Stimulated activated CD8-positive, alpha-beta memory T cell treated with anti-CD3 and anti-CD28 coated beads, Interleukin-12 subunit alpha, Interleukin-12 subunit beta, amount 100 ng/mL, for 1 hour (primary cell): ENCODE data around the gene ZNF638.
"Not testable (repeated sequence)": the region's sequence is repeated elsewhere in the genome, so short reads cannot be mapped to it uniquely, and the experiment has no call there.

Experiments used
- DNase-seq: peaks from one replicate; pipeline ENCODE4 v3.0.0-alpha.2; 2020; ENCODE audit warnings: low read depth

The ZNF638 gene

DNA sequence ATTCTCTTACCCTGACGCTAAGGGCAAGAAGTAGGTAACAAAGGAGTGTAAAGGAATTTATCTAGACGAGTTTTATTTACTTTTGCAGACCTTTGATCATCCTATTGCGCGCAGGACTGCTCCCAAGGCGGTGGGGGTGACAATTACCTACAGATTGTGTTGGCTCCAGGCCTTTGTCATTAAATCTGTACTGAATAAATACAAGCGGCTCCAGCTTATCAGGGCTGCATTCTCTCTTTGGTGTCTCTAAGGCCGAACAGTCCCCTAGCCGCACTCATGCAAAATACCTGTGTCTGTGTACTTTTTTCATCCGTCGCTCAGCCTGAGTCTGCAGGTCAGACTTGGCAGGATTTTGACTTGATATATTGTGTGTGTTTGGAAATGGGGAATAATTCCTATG is 63.9 kb downstream of the ZNF638 start:
- DNase-seq, result no peak

DNA sequence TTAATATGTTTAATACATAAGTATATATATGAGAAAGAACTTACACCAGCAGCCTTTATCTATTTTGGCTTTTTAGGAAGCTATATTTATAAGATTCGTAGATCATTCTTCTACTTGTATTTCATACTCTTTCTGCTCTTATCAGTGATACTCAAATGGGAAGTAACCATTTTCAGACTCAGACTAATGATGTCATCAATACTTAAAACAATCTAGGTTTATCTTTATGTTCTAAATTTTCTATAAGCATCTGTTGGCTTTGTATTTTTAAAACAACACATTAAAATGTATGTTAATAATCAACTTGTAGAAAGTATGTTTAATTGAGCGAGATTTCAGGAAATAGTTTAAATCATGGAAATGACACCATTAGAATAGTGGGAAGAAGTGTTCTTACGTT is 70.8 kb downstream of the ZNF638 start:
- no peak for DNase-seq

- no peak for DNase-seq
These were observed 78.0 kb downstream of the ZNF638 start for GRCh38 chr2:71409611-71410010.

- no peak for DNase-seq
These were observed 79.1 kb downstream of the ZNF638 start for GRCh38 chr2:71410696-71411095.

GRCh38 chr2:71416866-71417265 is 85.3 kb downstream of the ZNF638 start:
- not testable (repeated sequence) for DNase-seq

GRCh38 chr2:71417300-71418202 is 86.0 kb downstream of the ZNF638 start:
- DNase-seq, result no peak

DNA sequence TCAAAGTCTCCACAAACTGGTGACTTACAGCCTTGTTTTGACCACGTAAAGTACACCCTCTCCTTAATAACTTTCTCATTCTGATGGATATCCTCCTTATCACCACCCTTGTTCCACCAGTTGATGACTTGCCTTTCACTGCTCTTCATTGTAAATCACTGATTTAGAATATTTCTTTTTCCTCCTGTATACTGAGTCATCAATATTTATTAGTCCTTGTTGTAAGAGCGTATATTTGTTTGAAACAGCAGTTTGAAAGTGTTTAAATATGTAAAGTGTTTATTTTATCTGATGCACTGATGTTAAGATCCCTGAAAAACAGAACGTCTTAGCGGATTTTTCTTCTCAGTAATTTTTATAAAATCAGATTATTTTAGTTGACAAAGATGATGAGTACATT is 87.6 kb downstream of the ZNF638 start:
- DNase-seq, result no peak

- DNase-seq, result no peak
These were observed 88.4 kb downstream of the ZNF638 start for GRCh38 chr2:71419976-71420375.

GRCh38 chr2:71422786-71423185 is 91.2 kb downstream of the ZNF638 start:
- no peak for DNase-seq

- no peak for DNase-seq
These were observed 92.3 kb downstream of the ZNF638 start for GRCh38 chr2:71423817-71424420.

DNA sequence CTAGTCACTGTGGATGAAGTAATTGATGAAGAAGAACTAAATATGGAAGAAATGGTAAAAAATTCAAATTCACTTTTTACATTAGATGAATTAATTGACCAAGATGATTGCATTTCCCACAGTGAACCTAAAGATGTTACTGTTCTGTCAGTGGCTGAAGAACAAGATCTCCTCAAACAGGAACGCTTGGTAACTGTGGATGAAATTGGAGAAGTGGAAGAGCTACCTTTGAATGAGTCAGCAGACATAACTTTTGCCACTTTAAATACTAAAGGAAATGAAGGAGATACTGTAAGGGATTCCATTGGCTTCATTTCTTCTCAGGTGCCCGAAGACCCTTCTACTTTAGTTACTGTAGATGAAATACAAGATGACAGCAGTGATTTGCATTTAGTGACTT is 95.1 kb downstream of the ZNF638 start:
- no peak for DNase-seq

DNA sequence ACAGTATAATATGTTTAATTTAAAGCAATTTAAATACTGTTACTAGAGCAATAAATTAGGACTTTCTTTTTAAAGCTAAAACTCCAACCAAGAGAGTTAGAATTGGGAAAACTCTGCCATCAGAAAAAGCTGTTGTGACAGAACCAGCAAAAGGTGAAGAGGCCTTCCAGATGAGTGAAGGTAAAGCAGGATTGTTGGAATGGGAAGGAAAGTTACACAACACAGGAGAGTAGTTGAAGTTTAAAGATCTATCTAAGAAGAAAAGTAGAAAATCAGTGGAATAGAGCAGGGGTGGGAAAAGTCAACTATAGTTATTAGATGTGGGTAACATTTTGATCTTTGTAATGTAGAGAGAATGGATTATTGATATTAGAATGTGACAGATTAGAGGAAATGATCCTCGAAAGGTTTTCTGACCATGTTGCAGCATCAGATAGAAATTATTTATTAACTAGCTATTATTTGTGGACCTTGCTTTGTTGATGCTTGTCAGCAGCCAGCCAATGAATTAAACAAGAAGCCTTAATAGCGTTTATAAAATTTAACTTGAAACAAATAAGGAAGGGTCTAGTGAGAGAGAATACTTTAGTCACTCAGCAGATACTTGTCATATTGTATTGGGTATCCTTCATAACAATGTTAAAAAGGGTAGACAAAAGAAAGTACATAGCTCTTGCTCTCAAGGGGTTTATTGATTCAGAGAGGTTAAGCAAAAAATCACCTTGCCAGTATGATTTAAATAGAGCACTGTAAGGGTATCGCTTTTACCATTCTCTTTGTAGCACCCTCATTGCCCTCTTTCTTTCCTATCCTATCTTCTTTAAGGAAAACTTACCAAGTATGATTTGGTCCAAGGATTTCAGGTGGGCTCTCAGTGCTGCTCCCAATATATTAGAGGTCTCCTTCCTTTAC is 97.1 kb downstream of the ZNF638 start:
- DNase-seq, result no peak

DNA sequence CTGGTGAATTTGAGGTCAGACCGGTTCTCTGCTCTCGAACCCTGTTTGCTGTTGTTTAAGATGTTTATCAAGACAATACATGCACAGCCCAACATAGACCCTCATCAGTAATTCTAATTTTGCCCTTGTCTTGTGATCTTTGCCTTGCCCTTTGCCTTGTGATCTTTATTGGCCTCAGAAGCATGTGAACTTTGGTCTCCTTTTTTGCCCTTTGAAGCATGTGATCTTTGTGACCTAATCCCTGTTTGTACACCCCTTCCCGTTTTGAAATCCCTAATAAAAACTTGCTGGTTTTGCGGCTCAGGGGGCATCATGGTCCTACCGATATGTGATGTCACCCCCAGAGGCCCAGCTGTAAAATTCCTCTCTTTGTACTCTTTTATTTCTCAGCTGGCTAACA is 113.6 kb downstream of the ZNF638 start:
- DNase-seq, result not testable (repeated sequence)

- no peak for DNase-seq
These were observed 114.9 kb downstream of the ZNF638 start for GRCh38 chr2:71446505-71446904.

DNA sequence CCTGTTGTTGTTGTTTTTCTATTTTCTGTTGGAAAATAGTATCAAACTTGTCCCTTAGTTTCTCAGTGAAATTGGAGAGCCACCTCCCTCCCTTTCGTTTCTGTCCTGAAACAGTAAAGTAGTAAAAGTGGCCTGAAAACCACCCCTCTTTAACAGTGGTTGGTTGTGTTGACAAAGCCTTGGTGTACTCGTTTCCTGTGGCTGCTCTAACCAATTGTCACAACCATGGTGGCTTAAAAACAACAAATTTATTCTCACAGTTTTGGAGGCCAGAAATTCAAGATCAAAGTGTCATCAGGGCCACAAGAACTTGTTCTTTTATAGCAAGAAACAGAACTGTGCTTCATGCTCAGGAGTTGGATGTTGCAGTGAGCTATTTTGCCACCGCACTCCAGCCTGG is 117.8 kb downstream of the ZNF638 start:
- DNase-seq, result no peak

- no peak for DNase-seq
These were observed 120.1 kb downstream of the ZNF638 start for GRCh38 chr2:71451705-71452104.

DNA sequence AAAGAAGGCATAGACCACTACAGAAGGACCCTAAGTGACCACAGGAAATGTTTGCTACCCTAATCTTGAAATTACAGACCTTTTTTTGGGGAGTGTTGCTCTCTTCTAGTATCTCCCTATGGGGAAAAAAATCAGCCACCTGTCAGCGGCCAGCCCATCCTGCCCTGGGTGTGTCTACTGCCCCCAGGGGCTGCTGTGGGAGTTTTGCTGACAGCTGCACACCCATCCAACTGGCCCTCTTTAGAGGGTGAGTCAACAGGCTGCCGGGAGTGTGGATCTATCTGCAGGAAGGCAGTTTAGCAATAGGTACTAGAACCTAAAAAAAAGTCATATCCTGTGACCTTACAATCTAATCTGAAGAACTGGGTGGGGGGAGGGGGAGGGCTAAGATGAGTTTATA is 121.0 kb downstream of the ZNF638 start:
- DNase-seq, result no peak

- no peak for DNase-seq
These were observed 122.0 kb downstream of the ZNF638 start, which contains the start of gene DYSF for GRCh38 chr2:71453404-71454220. Gene DYSF (plus strand): TSS chr2:71453561.

- no peak for DNase-seq
These were observed 122.8 kb downstream of the ZNF638 start for GRCh38 chr2:71454221-71455010.

DNA sequence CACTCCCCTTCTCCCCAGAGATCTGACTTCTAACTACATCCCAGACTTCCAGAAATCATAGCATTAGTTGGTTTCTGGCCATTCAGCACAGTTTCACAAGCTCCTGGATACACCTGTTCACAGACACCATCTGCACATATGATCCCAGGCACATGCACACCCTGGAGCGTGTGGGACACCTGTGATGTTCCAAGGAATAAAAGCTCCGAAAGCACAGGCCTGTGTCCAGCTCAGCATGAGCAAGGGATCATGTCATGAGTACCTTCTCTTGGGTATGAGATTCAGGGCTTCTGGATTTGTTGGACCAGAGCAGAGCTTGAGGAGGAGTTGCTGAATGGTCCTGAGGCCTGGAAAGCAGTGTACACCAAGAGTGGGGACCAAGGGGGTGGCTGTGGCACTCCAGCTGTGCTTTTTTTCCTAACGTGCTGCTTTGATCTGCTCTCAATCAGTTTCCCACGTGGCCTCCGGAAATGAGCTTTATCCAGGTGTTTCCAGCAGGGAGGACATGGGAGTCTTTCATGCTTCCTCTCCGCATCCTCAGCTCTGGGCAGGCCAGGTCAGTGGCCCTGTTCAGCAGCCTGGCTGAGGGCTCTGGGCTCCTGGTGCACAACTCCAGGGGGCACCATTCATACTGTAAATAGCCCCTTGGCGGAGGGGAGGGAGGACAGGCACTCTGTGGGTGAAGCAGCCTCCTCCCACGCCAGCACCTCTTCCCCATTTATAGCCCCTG is 123.6 kb downstream of the ZNF638 start:
- DNase-seq, result no peak
